Peyer's patch (tissue), 4 donors: ENCODE measurements around the gene ANKRD34B.

Experiments
- CTCF ChIP-seq, 6 experiments: fragments of 450-650 bp in 4 of 6; fragments of 200-600 bp in 2 of 6; sonication (generic) in 1 of 6; IDR thresholded peaks; one replicate each; pipeline ENCODE4 v1.5.1; 2017 to 2019; ENCODE audit warnings: antibody characterized with exemption in 6 of 6, mild to moderate bottlenecking in 3 of 6, moderate library complexity in 1 of 6
- POLR2A ChIP-seq, 2 donors: fragments of 450-650 bp; IDR thresholded peaks; one replicate each; pipeline ENCODE4 v1.5.1; 2017; ENCODE audit warnings: antibody characterized with exemption in 2 of 2, mild to moderate bottlenecking in 2 of 2, moderate library complexity in 2 of 2

- no peak for TF ChIP-seq CTCF (IDR thresholded peaks at IDR 0.05)
- no peak for TF ChIP-seq POLR2A (IDR thresholded peaks at IDR 0.05)
Measured at GRCh38 chr5:80568251-80568650, 1.8 kb downstream of the ANKRD34B start.
